ENCODE results near the gene IFT25. TPM values are rescaled to one million over a fixed set of nuclear protein-coding genes. Genes with fewer than 3 reads are reported as not detected.
"Not testable (repeated sequence)": the region's sequence is repeated elsewhere in the genome, so short reads cannot be mapped to it uniquely, and the experiment has no call there.

The IFT25 gene
- total and polyA plus RNA-seq, 2 of the 13 experiments (the other 11 are each of a cell fraction or from before 2014, with no cell fraction given), result 19.7 to 48.0 TPM

DNA sequence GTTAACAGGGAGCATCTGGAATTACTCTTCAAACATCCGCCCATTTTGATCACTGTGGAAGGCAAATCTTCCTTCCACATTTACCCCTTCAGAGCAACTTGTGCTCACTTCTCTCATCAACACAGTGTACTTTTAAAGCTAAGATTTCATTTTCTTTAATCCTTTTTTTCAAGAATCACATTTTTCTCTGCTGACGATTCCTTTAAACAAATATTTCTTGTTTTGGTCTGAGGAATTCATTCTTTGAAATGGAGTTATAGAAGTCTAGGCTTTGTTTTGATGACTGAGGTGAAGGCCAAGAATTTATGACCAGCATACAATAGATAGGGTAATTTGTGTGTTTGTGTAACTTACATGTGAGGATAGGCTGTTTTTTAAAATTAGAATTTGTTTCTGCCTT is 26.2 kb upstream of the IFT25 start:
- no peak for TF ChIP-seq TCF7 (IDR thresholded peaks at IDR 0.05; ENCODE audit: low read depth)
- no peak for TF ChIP-seq ATAD3A (CRISPR knock-in tag; IDR thresholded peaks at IDR 0.05)
- no peak for TF ChIP-seq ZNF281 (CRISPR knock-in tag; IDR thresholded peaks at IDR 0.05; ENCODE audit: borderline replicate concordance)
- TF ChIP-seq POLR2G (IDR thresholded peaks at IDR 0.05; ENCODE audit: low read depth, low read length), result no peak
- POLR2A ChIA-PET, result no interaction called here
- no peak for DNase-seq (ENCODE audit: low spot score)
- Histone ChIP-seq H4K20me1 (ENCODE audit: insufficient read depth, low read length) (no peaks in the 10 kb centered on the region), H3K4me2 (ENCODE audit: low read depth, low read length) (no peak overlapping the region), H3K27me3 (ENCODE audit: control insufficient read depth in 1 of 2, insufficient read depth in 2 of 2, low read length in 2 of 2) (no peaks in the 10 kb centered on the region), H3K9me3 (ENCODE audit: low read length) (no peaks in the 10 kb centered on the region), H3K9ac (ENCODE audit: insufficient read depth, low read depth, low read length) (no peak overlapping the region), H3K36me3 (replicated peaks in 1 of 2; ENCODE audit: control insufficient read depth in 1 of 2, insufficient read depth in 2 of 2, low read length in 2 of 2) (peaks cover 3 to 8% of the 10 kb centered on the region in 2 experiments; a peak in 2 of 5 replicates), H3K4me3 (replicated peaks in 1 of 3; ENCODE audit: insufficient read depth in 1 of 3, low read depth in 2 of 3, low read length in 3 of 3) (no peak overlapping the region), H3K79me2 (ENCODE audit: insufficient read depth, low read length) (no peaks in the 10 kb centered on the region), H2AFZ (ENCODE audit: low read length) (no peak overlapping the region), H3K27ac (ENCODE audit: extremely low read length, insufficient read depth, low read length) (no peak overlapping the region), H3K4me1 (ENCODE audit: insufficient read depth, low read length) (peaks cover 21% of the 10 kb centered on the region)
- intact Hi-C loops (cut with micrococcal nuclease; ENCODE audit: unreplicated experiment), result no loop called here
- no TSS peak for BruUV-seq (replicated peaks)
- 91% methylated on average over 2 of the region's 2 CpGs for WGBS (ENCODE audit: low lambda C conversion rate)
- no peak for FAIRE-seq
- CTCF ChIA-PET (ENCODE audit: low intra/inter-chr PET ratio, low total read pairs), result no interaction called here
- in situ Hi-C loops (cut with HindIII; ENCODE audit: extremely low pct_ligation_motif_present, low pct_unique_long_range_greater_than_20kb), result no loop called here
- no peak for ATAC-seq

GRCh38 chr1:53969323-53969722 is 23.8 kb upstream of the IFT25 start:
- H3K36me3 ChIP-seq (replicated peaks in 1 of 2; ENCODE audit: control insufficient read depth in 1 of 2, insufficient read depth in 2 of 2, low read length in 2 of 2), result peaks cover 3 to 12% of the 10 kb centered on the region in 2 experiments; a peak in 2 of 5 replicates
- H3K9me3 ChIP-seq (ENCODE audit: low read length); FAIRE-seq; BruUV-seq (replicated peaks); DNase-seq (ENCODE audit: low spot score); intact Hi-C loops (cut with micrococcal nuclease; ENCODE audit: unreplicated experiment); H3K4me2 ChIP-seq (ENCODE audit: low read depth, low read length); H2AFZ ChIP-seq (ENCODE audit: low read length); H3K27ac ChIP-seq (ENCODE audit: extremely low read length, insufficient read depth, low read length); ATAC-seq; CTCF ChIA-PET (ENCODE audit: low intra/inter-chr PET ratio, low total read pairs); H3K9ac ChIP-seq (ENCODE audit: insufficient read depth, low read depth, low read length); H3K27me3 ChIP-seq (ENCODE audit: control insufficient read depth in 1 of 2, insufficient read depth in 2 of 2, low read length in 2 of 2); POLR2A ChIA-PET; H4K20me1 ChIP-seq (ENCODE audit: insufficient read depth, low read length); H3K4me3 ChIP-seq (replicated peaks in 1 of 3; ENCODE audit: insufficient read depth in 1 of 3, low read depth in 2 of 3, low read length in 3 of 3); in situ Hi-C loops (cut with HindIII; ENCODE audit: extremely low pct_ligation_motif_present, low pct_unique_long_range_greater_than_20kb); H3K79me2 ChIP-seq (ENCODE audit: insufficient read depth, low read length): not testable (repeated sequence)
- peaks cover 31% of the 10 kb centered on the region for H3K4me1 ChIP-seq (ENCODE audit: insufficient read depth, low read length)
- 97% methylated on average over 2 of the region's 2 CpGs for WGBS (ENCODE audit: low lambda C conversion rate)

Measured in HepG2 (cell line).